GM21390 (cell line): ENCODE data around the gene IPCEF1.

ENCODE experiments used
- ATAC-seq: cut with Tn5 transposase; IDR thresholded peaks from one replicate; pipeline ENCODE4 v1.9.1; 2021; ENCODE audit not compliant: unreplicated experiment

The IPCEF1 gene

GRCh38 chr6:154117485-154117884 is 239.1 kb downstream of the IPCEF1 start:
- ATAC-seq = no peak

- no peak for ATAC-seq
Measured at GRCh38 chr6:154113392-154113791, 243.2 kb downstream of the IPCEF1 start.

- ATAC-seq = no peak
Measured at GRCh38 chr6:154112181-154112809, 244.3 kb downstream of the IPCEF1 start.

GRCh38 chr6:154111025-154111424 is 245.6 kb downstream of the IPCEF1 start:
- no peak for ATAC-seq

- ATAC-seq = no peak
Measured at GRCh38 chr6:154106251-154106650, 250.4 kb downstream of the IPCEF1 start.
